ENCODE results near the gene RNF114.
"Not testable (repeated sequence)": the region's sequence is repeated elsewhere in the genome, so short reads cannot be mapped to it uniquely, and the experiment has no call there.

Gene RNF114

DNA sequence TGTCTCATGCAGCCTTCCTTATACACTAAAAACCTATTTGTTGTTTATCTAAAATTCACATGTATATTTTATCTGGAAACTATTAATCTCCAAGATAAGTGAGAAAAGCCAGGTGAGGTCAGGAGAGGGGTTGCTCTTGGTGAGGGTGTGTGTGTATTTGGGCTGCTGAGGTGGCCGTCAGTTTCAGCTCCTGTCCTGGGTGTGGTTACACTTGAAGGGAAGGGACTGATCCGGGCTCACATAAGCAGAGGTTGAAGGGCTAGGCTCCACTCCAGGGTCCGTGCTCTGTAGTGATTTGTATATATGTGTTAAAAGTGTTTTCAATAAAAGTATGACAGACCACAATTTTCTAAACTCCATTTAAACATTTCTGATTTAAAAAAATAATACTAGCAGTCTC, 33.0 kb downstream of the RNF114 start:
- peaks cover 12% of the 10 kb centered on the region for H3K4me1 ChIP-seq (ENCODE audit: low read length)
- no peaks in the 10 kb centered on the region for H3K79me2 ChIP-seq (ENCODE audit: low read length)
- TF ChIP-seq EZH2phosphoT487 (IDR thresholded peaks at IDR 0.05; ENCODE audit: low read depth) = no peak
- TF ChIP-seq, protein P1, sequence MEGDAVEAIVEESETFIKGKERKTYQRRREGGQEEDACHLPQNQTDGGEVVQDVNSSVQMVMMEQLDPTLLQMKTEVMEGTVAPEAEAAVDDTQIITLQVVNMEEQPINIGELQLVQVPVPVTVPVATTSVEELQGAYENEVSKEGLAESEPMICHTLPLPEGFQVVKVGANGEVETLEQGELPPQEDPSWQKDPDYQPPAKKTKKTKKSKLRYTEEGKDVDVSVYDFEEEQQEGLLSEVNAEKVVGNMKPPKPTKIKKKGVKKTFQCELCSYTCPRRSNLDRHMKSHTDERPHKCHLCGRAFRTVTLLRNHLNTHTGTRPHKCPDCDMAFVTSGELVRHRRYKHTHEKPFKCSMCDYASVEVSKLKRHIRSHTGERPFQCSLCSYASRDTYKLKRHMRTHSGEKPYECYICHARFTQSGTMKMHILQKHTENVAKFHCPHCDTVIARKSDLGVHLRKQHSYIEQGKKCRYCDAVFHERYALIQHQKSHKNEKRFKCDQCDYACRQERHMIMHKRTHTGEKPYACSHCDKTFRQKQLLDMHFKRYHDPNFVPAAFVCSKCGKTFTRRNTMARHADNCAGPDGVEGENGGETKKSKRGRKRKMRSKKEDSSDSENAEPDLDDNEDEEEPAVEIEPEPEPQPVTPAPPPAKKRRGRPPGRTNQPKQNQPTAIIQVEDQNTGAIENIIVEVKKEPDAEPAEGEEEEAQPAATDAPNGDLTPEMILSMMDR (IDR thresholded peaks at IDR 0.05; ENCODE audit: low read depth, low read length) = no peak
- H3K27me3 ChIP-seq (ENCODE audit: low read depth, low read length) = no peaks in the 10 kb centered on the region
- H4K20me1 ChIP-seq (ENCODE audit: insufficient read depth, low read length) = no peaks in the 10 kb centered on the region
- H3K9me3 ChIP-seq (ENCODE audit: insufficient read depth, low read length) = no peaks in the 10 kb centered on the region
- no peak overlapping the region for H3K4me3 ChIP-seq (ENCODE audit: low read length)
- no peak overlapping the region for H3K27ac ChIP-seq (ENCODE audit: low read length)
- H2AFZ ChIP-seq (ENCODE audit: low read depth, low read length) = no peak overlapping the region
- H3K9ac ChIP-seq (ENCODE audit: low read length) = no peak overlapping the region
- no peaks in the 10 kb centered on the region for H3K36me3 ChIP-seq (replicated peaks; ENCODE audit: low read depth, low read length)
- H3K4me2 ChIP-seq (ENCODE audit: low read length) = no peak overlapping the region

DNA sequence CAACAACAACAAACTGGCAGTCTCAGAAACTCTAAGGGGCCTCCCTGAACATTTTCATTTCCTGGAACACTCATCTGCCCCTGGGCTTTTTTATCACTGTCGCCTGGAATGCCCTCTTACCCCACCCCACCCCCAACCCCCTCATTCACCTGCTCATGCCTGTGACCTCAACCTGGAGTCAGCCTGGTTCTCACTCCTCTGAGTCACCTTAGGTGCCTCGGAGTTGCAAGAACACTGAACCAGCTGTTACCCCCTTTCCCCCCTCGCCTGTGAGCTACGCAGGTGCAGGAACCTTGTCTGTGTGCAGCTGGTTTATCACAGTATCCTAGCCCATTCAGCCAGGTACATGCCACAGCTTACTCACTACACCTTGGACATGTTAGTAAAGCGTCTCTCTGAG, 33.7 kb downstream of the RNF114 start:
- H3K4me2 ChIP-seq (ENCODE audit: low read length) = no peak overlapping the region
- H3K4me1 ChIP-seq (ENCODE audit: low read length) = peaks cover 8% of the 10 kb centered on the region
- H4K20me1 ChIP-seq (ENCODE audit: insufficient read depth, low read length) = no peaks in the 10 kb centered on the region
- H3K36me3 ChIP-seq (replicated peaks; ENCODE audit: low read depth, low read length) = no peaks in the 10 kb centered on the region
- H3K27me3 ChIP-seq (ENCODE audit: low read depth, low read length) = no peaks in the 10 kb centered on the region
- H3K9ac ChIP-seq (ENCODE audit: low read length) = no peak overlapping the region
- no peak overlapping the region for H2AFZ ChIP-seq (ENCODE audit: low read depth, low read length)
- no peak overlapping the region for H3K4me3 ChIP-seq (ENCODE audit: low read length)
- no peak for TF ChIP-seq EZH2phosphoT487 (IDR thresholded peaks at IDR 0.05; ENCODE audit: low read depth)
- H3K79me2 ChIP-seq (ENCODE audit: low read length) = no peaks in the 10 kb centered on the region
- H3K27ac ChIP-seq (ENCODE audit: low read length) = no peak overlapping the region
- no peaks in the 10 kb centered on the region for H3K9me3 ChIP-seq (ENCODE audit: insufficient read depth, low read length)

DNA sequence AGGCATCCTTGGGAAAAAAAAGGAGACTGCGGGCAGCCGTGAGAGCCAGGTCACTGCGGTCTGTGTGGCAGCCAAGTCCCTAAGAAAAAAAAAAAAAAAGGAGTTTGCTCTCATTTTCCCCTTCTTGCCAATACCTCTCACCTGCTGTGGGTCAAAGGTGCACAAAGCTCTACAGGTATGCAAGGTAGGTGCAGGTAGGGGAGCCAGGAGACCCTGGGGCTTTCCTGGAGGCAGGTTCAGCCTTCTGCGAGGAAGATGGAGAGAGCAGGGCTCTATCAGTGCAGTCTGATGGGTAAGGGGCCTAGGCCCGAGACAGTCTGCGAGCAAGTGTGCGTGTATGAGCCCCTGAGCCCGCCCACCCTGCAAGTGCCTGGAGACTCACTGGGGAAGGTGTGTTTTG, 34.3 kb downstream of the RNF114 start:
- Histone ChIP-seq H3K27me3 (ENCODE audit: low read depth, low read length) (no peaks in the 10 kb centered on the region), H3K4me3 (ENCODE audit: low read length) (no peak overlapping the region), H3K9me3 (ENCODE audit: insufficient read depth, low read length) (no peaks in the 10 kb centered on the region), H2AFZ (ENCODE audit: low read depth, low read length) (no peak overlapping the region), H3K27ac (ENCODE audit: low read length) (no peak overlapping the region), H3K9ac (ENCODE audit: low read length) (no peak overlapping the region), H4K20me1 (ENCODE audit: insufficient read depth, low read length) (no peaks in the 10 kb centered on the region), H3K36me3 (replicated peaks; ENCODE audit: low read depth, low read length) (no peaks in the 10 kb centered on the region), H3K4me2 (ENCODE audit: low read length) (no peak overlapping the region), H3K79me2 (ENCODE audit: low read length) (no peaks in the 10 kb centered on the region), H3K4me1 (ENCODE audit: low read length) (peaks cover 7% of the 10 kb centered on the region)
- no peak for TF ChIP-seq EZH2phosphoT487 (IDR thresholded peaks at IDR 0.05; ENCODE audit: low read depth)
- TF ChIP-seq, protein P1 (IDR thresholded peaks at IDR 0.05; ENCODE audit: low read depth, low read length) = no peak

DNA sequence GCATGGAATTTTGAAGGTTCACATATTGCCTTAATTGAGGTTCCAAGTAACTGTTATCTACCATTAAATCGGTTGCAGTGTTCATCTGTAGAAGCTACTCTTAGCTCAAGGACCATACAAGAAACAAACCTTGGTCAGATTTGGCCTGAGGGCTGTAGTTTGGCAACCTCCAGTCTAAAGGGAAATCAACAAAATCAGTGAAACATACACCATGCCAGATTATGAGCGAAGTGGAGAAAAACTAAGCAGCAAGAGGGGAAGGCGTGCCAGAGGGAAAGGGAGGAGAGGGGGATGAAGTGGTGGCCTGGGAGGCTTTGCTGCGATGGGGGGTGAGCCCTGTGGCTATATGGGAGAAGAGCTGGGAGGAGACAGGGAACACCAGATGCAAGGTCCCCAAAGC, 37.8 kb downstream of the RNF114 start:
- Histone ChIP-seq H3K9ac (ENCODE audit: low read length) (no peak overlapping the region), H3K27ac (ENCODE audit: low read length) (no peak overlapping the region), H3K4me1 (ENCODE audit: low read length) (peaks cover 19% of the 10 kb centered on the region), H3K79me2 (ENCODE audit: low read length) (no peaks in the 10 kb centered on the region), H2AFZ (ENCODE audit: low read depth, low read length) (no peak overlapping the region), H3K36me3 (replicated peaks; ENCODE audit: low read depth, low read length) (no peaks in the 10 kb centered on the region), H3K27me3 (ENCODE audit: low read depth, low read length) (no peaks in the 10 kb centered on the region), H3K4me3 (ENCODE audit: low read length) (no peak overlapping the region), H3K9me3 (ENCODE audit: insufficient read depth, low read length) (no peaks in the 10 kb centered on the region), H4K20me1 (ENCODE audit: insufficient read depth, low read length) (no peaks in the 10 kb centered on the region), H3K4me2 (ENCODE audit: low read length) (no peak overlapping the region)
- TF ChIP-seq EZH2phosphoT487 (IDR thresholded peaks at IDR 0.05; ENCODE audit: low read depth) = no peak

DNA sequence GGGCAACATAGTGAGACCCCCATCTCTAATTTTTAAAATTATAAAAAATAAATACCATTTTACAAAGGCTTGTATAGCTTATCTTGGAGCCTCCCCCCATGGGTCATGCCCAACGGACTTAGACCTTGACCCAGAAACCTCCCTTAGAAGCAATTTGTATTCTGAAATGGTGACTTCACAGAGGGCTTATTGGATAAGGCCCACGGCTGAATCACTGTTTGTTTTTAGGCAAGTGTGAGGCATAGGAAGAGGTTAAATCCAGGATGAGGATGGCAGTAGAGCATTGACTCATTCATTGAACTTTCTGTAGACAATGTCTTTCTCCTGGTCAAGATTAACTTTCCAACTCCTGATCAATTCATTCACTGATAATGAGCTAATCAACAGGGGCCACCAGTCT, 40.3 kb downstream of the RNF114 start:
- Histone ChIP-seq H3K9me3 (ENCODE audit: insufficient read depth, low read length) (no peaks in the 10 kb centered on the region), H3K27me3 (ENCODE audit: low read depth, low read length) (peaks cover 4% of the 10 kb centered on the region; the same call in 1 of the 2 replicates)

DNA sequence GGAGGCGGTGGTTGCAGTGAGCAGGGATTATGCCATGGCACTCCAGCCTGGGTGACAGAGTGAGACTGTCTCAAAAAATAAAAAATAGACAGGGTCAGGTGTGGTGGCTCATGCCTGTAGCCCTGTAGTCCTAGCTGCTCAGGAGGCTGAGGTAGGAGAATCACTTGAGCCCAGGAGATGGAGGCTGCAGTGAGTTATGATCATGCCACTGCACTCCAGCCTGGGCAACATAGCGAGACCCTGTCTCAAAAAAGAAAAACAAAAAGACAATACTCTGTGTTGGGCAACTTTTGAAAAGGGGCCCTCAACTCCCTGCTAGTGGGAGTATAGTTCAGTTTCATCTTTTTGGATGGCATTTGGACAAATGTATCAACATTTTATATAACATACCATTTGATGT, 41.5 kb downstream of the RNF114 start:
- H3K27ac ChIP-seq (ENCODE audit: low read length); H3K27me3 ChIP-seq (ENCODE audit: low read depth, low read length); H2AFZ ChIP-seq (ENCODE audit: low read depth, low read length); H3K79me2 ChIP-seq (ENCODE audit: low read length); H3K9ac ChIP-seq (ENCODE audit: low read length); H3K36me3 ChIP-seq (replicated peaks; ENCODE audit: low read depth, low read length); H3K4me3 ChIP-seq (ENCODE audit: low read length); H3K4me2 ChIP-seq (ENCODE audit: low read length); H3K9me3 ChIP-seq (ENCODE audit: insufficient read depth, low read length); H4K20me1 ChIP-seq (ENCODE audit: insufficient read depth, low read length): not testable (repeated sequence)
- peaks cover 37% of the 10 kb centered on the region for H3K4me1 ChIP-seq (ENCODE audit: low read length)

More for the DNA sequence above, 40.3 kb downstream of the RNF114 start:
- Histone ChIP-seq H3K4me1 (ENCODE audit: low read length) (peaks cover 27% of the 10 kb centered on the region), H3K79me2 (ENCODE audit: low read length) (no peaks in the 10 kb centered on the region), H4K20me1 (ENCODE audit: insufficient read depth, low read length) (no peaks in the 10 kb centered on the region), H3K27ac (ENCODE audit: low read length) (no peak overlapping the region), H2AFZ (ENCODE audit: low read depth, low read length) (no peak overlapping the region), H3K4me3 (ENCODE audit: low read length) (no peak overlapping the region), H3K9ac (ENCODE audit: low read length) (no peak overlapping the region), H3K4me2 (ENCODE audit: low read length) (no peak overlapping the region), H3K36me3 (replicated peaks; ENCODE audit: low read depth, low read length) (no peaks in the 10 kb centered on the region)
- TF ChIP-seq, protein P1 (IDR thresholded peaks at IDR 0.05; ENCODE audit: low read depth, low read length) = no peak
- TF ChIP-seq EZH2phosphoT487 (IDR thresholded peaks at IDR 0.05; ENCODE audit: low read depth) = no peak
